Epithelial cell of proximal tubule (primary cell): ENCODE measurements around the gene GRM5. TPM values are rescaled to one million over a fixed set of nuclear protein-coding genes. Genes with fewer than 3 reads are reported as not detected.

Source experiments
- DNase-seq: peaks from one replicate; pipeline ENCODE4 v3.0.0-alpha.2; 2011; ENCODE audit warnings: low read depth
- H3K4me3 ChIP-seq: 2 replicates; pipeline ENCODE4 v1.5.1; 2011; ENCODE audit warnings: low read depth, mild to moderate bottlenecking, low read length
- CTCF ChIP-seq: conservative IDR thresholded peaks from 2 replicates; pipeline ENCODE4 v1.5.1; 2012; ENCODE audit warnings: low read depth, mild to moderate bottlenecking, low read length
- total RNA-seq: library from RNA; depleted of rRNA; stranded (reverse); fragments of >200 nt; gene quantifications from 2 replicates; pipeline ENCODE4 v1.2.3, GENCODE V29; 2015

GRM5 gene
- total RNA-seq, 1 donor from 2014 or later: 0.12 TPM

GRCh38 chr11:88813233-88813915 lies 252.4 kb downstream of the GRM5 start:
- H3K4me3 ChIP-seq: no peak overlapping the region
- DNase-seq: no peak
- no peak for TF ChIP-seq CTCF

- no peak overlapping the region for H3K4me3 ChIP-seq
- no peak for TF ChIP-seq CTCF
- no peak for DNase-seq
These were observed 255.2 kb downstream of the GRM5 start for GRCh38 chr11:88810420-88811097.

GRCh38 chr11:88809126-88809525 lies 256.7 kb downstream of the GRM5 start:
- H3K4me3 ChIP-seq: no peak overlapping the region
- no peak for DNase-seq
- no peak for TF ChIP-seq CTCF

GRCh38 chr11:88807349-88807748 lies 258.4 kb downstream of the GRM5 start:
- TF ChIP-seq CTCF: no peak
- no peak overlapping the region for H3K4me3 ChIP-seq
- DNase-seq: no peak

GRCh38 chr11:88806410-88806809 lies 259.4 kb downstream of the GRM5 start:
- no peak for TF ChIP-seq CTCF

GRCh38 chr11:88801484-88802123 lies 264.2 kb downstream of the GRM5 start:
- no peak for DNase-seq
- no peak overlapping the region for H3K4me3 ChIP-seq
- TF ChIP-seq CTCF: no peak

More at GRCh38 chr11:88806410-88806809, 259.4 kb downstream of the GRM5 start:
- no peak overlapping the region for H3K4me3 ChIP-seq
- DNase-seq: no peak
